ENCODE data around the gene TDP2.
"Not testable (repeated sequence)": the region's sequence is repeated elsewhere in the genome, so short reads cannot be mapped to it uniquely, and the experiment has no call there.

The TDP2 gene

DNA sequence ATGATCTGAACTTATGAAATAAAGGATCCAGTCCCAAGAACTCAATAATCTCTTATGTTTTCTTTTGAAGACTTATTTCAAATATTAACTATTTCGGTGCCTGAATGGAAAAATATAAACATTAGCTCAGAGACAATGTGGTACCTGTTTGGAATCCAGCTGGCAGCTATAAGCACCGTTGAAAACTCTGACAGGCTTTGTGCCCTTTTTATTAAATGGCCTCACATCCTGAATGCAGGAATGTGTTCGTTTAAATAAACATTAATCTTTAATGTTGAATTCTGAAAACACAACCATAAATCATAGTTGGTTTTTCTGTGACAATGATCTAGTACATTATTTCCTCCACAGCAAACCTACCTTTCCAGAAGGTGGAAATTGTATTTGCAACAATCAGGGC, 16.3 kb downstream of the TDP2 start:
- DNase-seq (ENCODE audit: low read depth, low spot score) = no peak

GRCh38 chr6:24649691-24650090, 17.0 kb downstream of the TDP2 start:
- DNase-seq (ENCODE audit: low read depth, low spot score) = no peak

GRCh38 chr6:24648276-24648675, 18.4 kb downstream of the TDP2 start:
- no peak for DNase-seq (ENCODE audit: low read depth, low spot score)

- DNase-seq (ENCODE audit: low read depth, low spot score) = no peak
Observed at GRCh38 chr6:24646771-24647170, 19.9 kb downstream of the TDP2 start.

- no peak for DNase-seq (ENCODE audit: low read depth, low spot score)
Observed at GRCh38 chr6:24644377-24644776, 22.3 kb downstream of the TDP2 start.

GRCh38 chr6:24643920-24644319, 22.8 kb downstream of the TDP2 start:
- DNase-seq (ENCODE audit: low read depth, low spot score) = no peak

DNA sequence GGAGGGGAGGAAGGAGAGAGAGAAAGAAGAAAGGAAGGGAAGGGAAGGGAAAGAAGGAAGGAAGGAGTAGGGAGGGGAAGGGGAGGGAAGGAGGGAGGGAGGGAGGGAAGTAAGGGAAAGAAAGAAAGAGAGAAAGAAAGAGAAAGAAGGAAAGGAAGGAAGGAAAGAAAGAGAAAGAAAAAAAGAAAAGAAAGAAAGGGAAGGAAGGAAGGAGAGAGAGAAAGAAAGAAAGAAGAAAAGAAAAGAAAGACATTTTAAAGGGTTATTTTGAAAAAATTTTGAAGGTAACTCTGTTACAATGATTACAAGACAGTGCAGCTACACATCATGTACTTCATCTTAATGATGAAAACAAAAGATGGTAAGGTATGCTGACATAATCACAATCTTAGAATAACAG, 24.6 kb downstream of the TDP2 start:
- no peak for DNase-seq (ENCODE audit: low read depth, low spot score)

GRCh38 chr6:24640631-24641030, 26.1 kb downstream of the TDP2 start:
- not testable (repeated sequence) for DNase-seq (ENCODE audit: low read depth, low spot score)

- no peak for DNase-seq (ENCODE audit: low read depth, low spot score)
Observed at GRCh38 chr6:24640166-24640565, 26.5 kb downstream of the TDP2 start.

DNA sequence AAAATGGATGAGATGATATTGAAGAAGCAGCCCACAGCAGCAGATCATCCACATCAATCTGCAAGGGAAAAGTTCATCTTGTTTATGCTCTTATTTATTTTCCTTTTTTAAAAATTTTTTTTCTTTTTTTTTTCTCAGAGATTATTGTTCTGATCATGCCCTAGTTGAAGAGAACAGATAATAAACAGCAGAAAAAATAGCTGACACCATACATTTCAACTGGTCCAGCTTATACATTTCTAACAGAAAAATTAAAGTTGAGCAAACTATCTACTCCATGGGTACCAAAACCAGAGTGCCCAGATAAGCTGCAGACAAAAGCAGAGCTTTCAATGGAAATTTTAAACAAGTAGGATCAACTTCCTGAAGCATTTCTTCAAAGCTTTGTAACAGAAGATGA, 30.0 kb downstream of the TDP2 start:
- DNase-seq (ENCODE audit: low read depth, low spot score) = no peak

GRCh38 chr6:24632573-24632972, 34.1 kb downstream of the TDP2 start:
- DNase-seq (ENCODE audit: low read depth, low spot score) = no peak

GRCh38 chr6:24631671-24632070, 35.0 kb downstream of the TDP2 start:
- no peak for DNase-seq (ENCODE audit: low read depth, low spot score)

DNA sequence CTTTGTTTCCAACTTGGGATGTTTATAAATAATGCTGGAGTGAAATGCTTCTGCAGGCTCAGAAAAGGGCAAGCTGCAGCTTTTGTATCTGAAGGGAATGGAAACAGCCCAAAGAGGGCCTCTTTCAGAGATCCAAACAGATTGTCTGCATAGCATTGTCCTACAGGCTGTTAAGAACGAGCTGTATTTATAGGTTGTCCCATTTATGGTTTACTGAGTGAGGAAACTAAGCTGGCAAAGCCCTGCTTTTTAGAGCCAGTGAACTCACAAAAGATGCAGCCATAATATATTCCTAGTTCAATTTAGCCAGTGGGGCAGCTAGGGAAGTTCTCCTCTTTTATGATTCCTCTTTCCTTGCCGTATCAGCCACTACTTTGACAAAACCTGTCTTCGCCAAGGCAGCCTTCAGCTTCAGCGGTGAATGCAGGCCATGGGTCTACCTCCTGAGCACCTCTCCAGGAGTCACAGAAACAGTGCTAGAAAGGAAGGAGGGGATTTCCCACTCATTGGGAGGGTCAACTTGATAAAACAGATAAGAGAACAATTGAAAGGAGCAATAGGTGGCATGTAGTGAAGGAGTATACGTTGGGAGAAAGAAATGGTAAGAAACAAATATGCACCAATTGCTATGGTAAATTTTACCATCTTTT, 35.7 kb downstream of the TDP2 start:
- DNase-seq (ENCODE audit: low read depth, low spot score) = no peak

GRCh38 chr6:24621626-24622289, 44.9 kb downstream of the TDP2 start:
- DNase-seq (ENCODE audit: low read depth, low spot score) = no peak

DNA sequence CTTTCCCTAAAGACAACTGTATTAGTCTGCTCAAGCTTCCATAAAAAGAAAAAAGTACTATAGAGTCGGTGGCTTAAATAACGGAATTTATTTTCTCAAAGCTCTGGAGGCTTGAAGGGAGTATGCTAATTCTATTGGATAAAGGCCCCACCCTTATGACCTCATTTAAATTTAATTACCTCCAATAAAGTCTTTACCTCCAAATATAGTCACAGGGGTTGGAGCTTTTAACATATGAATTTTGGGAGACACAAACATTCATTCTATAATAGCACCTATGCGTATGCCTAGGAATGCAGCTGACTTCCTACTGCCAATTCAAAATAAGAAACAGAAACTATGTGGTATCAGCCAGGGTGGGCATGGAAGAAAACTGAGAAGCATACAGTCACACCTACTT, 46.1 kb downstream of the TDP2 start:
- no peak for DNase-seq (ENCODE audit: low read depth, low spot score)

- DNase-seq (ENCODE audit: low read depth, low spot score) = no peak
Observed at GRCh38 chr6:24619661-24620060, 47.0 kb downstream of the TDP2 start.

DNA sequence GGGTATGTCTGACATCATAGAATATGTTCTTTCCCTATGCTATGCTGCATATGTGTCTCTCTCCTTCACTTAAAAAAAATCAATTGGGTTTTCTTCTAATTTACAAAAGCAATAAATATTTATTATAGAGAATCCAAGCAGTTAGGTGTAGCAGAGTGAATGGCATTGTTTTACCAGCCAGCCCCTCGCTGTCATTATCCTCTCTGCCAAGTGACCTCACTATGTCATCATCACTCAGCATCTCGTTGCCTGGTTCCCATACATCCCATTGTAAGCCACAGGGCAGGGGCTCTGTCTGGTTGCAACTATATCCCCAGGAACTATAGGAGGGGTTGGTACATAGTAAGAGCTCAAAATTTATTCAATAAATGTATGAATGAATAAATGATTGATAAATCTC, 52.1 kb downstream of the TDP2 start:
- DNase-seq (ENCODE audit: low read depth, low spot score) = no peak

DNA sequence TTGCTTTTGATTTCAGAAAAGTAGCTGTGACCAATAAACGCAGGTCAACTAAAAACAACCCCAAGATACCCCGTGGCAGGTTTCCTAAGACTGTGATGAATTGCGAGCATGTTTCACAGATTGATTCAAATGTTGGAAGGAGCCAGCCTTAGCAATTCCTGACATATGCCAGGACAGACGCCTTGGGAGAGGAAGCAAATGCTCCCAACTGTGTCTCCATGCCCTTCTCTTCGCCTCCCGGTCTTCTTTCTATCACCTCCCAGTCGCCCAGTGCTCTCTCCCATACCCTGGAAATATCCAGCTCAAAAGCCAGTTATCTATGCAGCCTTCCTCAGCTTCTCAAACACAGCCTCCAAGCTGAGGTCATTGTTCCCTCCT, 52.7 kb downstream of the TDP2 start:
- DNase-seq (ENCODE audit: low read depth, low spot score) = no peak

- DNase-seq (ENCODE audit: low read depth, low spot score) = no peak
Observed at GRCh38 chr6:24613361-24614042, 53.2 kb downstream of the TDP2 start.

GRCh38 chr6:24610672-24611071, 56.0 kb downstream of the TDP2 start:
- no peak for DNase-seq (ENCODE audit: low read depth, low spot score)

GRCh38 chr6:24607310-24608105, 59.2 kb downstream of the TDP2 start:
- DNase-seq (ENCODE audit: low read depth, low spot score) = no peak

DNA sequence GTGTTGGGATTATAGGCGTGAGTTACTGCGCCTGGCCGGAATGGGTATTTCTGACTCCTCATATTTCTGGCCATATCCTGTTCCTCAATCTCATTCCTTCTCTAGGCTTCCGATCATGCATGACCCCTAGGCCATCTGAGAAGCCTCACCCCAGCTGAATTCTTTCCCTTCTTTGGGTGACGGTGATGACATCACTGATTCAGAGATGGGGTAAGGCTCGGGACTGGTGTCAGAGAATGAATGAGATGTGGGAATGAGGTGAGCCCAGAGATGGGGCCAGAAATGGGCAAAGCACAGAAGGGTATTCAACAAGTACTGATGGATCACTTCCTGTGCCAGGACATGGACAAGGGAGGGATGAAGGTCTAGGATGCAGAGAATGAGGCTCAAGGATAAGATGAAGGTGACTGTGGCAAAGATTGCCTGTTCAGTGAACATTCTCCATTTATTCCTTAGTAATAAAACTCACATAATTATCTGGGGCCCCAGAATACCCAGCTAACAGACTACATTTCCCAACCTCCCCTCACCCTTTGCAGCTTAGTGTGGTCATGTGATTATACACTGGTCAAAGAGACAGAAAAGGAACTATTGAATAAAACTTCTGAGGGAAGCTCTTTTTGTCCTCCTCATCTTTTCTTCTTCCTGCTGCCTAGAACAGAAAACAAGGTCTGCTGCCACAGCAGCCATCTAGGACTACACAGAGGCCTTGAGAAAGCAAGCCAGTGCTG, 60.3 kb downstream of the TDP2 start:
- DNase-seq (ENCODE audit: low read depth, low spot score) = no peak
